Neural progenitor cell (in vitro differentiated cells): ENCODE data around the gene INCA1.

Source experiments
- EZH2 ChIP-seq: fragments of 200-600 bp; sonication (generic); IDR thresholded peaks from 2 replicates; pipeline ENCODE4 v1.6.1; 2017; ENCODE audit warnings: antibody characterized with exemption, mild to moderate bottlenecking, moderate library complexity
- TF ChIP-seq, protein P1 (sequence below): fragments of 200-600 bp; sonication (generic); IDR thresholded peaks from 2 replicates; pipeline ENCODE4 v1.5.1; 2017; ENCODE audit warnings: antibody characterized with exemption, mild to moderate bottlenecking

DNA sequence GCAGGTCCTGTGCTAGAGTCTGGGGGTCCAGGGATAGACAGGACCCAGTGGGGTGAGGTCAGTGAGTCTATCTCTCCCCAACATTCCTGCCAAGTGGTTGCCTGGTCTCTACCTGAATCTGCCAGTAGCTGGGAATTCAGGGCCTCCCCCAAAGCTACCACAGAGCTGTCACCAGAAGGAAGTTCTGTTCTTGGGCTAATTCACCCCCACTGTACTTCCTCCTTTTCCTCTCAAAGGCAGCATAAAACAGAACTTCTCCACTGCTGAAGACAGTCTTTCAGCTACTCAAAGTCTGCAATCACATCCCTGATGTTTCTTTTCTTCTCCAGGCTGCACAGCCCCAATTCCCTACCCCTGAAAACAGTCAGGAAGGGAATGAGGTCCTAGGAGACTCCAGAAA lies 18.6 kb downstream of the INCA1 start:
- TF ChIP-seq, protein P1, sequence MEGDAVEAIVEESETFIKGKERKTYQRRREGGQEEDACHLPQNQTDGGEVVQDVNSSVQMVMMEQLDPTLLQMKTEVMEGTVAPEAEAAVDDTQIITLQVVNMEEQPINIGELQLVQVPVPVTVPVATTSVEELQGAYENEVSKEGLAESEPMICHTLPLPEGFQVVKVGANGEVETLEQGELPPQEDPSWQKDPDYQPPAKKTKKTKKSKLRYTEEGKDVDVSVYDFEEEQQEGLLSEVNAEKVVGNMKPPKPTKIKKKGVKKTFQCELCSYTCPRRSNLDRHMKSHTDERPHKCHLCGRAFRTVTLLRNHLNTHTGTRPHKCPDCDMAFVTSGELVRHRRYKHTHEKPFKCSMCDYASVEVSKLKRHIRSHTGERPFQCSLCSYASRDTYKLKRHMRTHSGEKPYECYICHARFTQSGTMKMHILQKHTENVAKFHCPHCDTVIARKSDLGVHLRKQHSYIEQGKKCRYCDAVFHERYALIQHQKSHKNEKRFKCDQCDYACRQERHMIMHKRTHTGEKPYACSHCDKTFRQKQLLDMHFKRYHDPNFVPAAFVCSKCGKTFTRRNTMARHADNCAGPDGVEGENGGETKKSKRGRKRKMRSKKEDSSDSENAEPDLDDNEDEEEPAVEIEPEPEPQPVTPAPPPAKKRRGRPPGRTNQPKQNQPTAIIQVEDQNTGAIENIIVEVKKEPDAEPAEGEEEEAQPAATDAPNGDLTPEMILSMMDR, result no peak
- no peak for TF ChIP-seq EZH2
